Uterus (tissue), 2 donors: ENCODE measurements around the gene KBTBD12.

ENCODE experiments used
- POLR2A ChIP-seq, 2 donors: fragments of 450-650 bp; IDR thresholded peaks; one replicate each; pipeline ENCODE4 v1.6.1; 2016; ENCODE audit warnings: antibody characterized with exemption in 2 of 2, mild to moderate bottlenecking in 1 of 2, moderate library complexity in 1 of 2
- TF ChIP-seq, protein P1 (sequence below), 4 experiments: fragments of 200-600 bp in 2 of 4; fragments of 450-650 bp in 2 of 4; sonication (generic) in 2 of 4; IDR thresholded peaks; one replicate each; pipeline ENCODE4 v1.5.1; 2016 to 2019; ENCODE audit warnings: antibody characterized with exemption in 4 of 4, mild to moderate bottlenecking in 2 of 4, moderate library complexity in 1 of 4

DNA sequence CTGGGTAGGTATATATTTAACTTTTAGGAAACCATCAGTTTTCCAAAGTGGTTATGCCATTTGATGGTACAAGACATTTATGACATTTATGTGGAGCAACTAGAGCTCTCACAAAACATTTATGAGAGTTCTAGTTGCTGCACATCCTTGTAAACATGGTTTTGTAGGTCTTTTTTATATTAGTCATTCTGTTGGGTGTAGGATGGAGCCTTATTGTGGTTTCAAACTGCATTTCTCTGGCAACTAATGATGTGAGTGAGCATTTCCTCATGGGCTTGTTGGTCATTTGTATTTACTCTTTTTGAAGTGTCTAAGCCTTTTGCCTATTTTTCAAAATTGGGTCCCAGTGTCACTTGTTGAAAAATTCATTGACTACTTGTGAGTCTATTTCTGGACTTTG is 47.0 kb upstream of the KBTBD12 start:
- TF ChIP-seq, protein P1, sequence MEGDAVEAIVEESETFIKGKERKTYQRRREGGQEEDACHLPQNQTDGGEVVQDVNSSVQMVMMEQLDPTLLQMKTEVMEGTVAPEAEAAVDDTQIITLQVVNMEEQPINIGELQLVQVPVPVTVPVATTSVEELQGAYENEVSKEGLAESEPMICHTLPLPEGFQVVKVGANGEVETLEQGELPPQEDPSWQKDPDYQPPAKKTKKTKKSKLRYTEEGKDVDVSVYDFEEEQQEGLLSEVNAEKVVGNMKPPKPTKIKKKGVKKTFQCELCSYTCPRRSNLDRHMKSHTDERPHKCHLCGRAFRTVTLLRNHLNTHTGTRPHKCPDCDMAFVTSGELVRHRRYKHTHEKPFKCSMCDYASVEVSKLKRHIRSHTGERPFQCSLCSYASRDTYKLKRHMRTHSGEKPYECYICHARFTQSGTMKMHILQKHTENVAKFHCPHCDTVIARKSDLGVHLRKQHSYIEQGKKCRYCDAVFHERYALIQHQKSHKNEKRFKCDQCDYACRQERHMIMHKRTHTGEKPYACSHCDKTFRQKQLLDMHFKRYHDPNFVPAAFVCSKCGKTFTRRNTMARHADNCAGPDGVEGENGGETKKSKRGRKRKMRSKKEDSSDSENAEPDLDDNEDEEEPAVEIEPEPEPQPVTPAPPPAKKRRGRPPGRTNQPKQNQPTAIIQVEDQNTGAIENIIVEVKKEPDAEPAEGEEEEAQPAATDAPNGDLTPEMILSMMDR (IDR thresholded peaks at IDR 0.05), result no peak
- TF ChIP-seq POLR2A (IDR thresholded peaks at IDR 0.05), result no peak
